Ascending aorta (tissue), 2 donors: ENCODE measurements around the gene IGSF9B. TPM values are rescaled to one million over a fixed set of nuclear protein-coding genes. Genes with fewer than 3 reads are reported as not detected.
A peak's percentile ranks its signal among the peaks of the same experiment; 100 is the strongest.

ENCODE experiments used
- DNase-seq, 2 donors: peaks; one replicate each; pipeline ENCODE4 v3.0.0-alpha.2; 2019; ENCODE audit warnings: low spot score in 2 of 2
- H3K27ac ChIP-seq, 2 donors: fragments of 200-600 bp; sonication (generic); one replicate each; pipeline ENCODE4 v1.5.1; 2016 to 2017; ENCODE audit warnings: mild to moderate bottlenecking in 1 of 2
- H3K27me3 ChIP-seq: fragments of 200-600 bp; sonication (generic); one replicate; pipeline ENCODE4 v1.5.1; 2017
- H3K36me3 ChIP-seq, 2 donors: fragments of 200-600 bp; sonication (generic); one replicate each; pipeline ENCODE4 v1.5.1; 2016
- H3K4me1 ChIP-seq, 2 donors: fragments of 200-600 bp; sonication (generic); one replicate each; pipeline ENCODE4 v1.5.1; 2016 to 2017; ENCODE audit warnings: mild to moderate bottlenecking in 1 of 2
- H3K4me3 ChIP-seq, 2 donors: fragments of 200-600 bp; sonication (generic); one replicate each; pipeline ENCODE4 v1.5.1; 2016 to 2017; ENCODE audit warnings: mild to moderate bottlenecking in 1 of 2
- H3K9me3 ChIP-seq, 2 donors: fragments of 200-600 bp; sonication (generic); one replicate each; pipeline ENCODE4 v1.5.1; 2016
- CTCF ChIP-seq, 3 experiments: fragments of 200-600 bp in 2 of 3; fragments of 450-650 bp in 1 of 3; sonication (generic) in 2 of 3; IDR thresholded peaks; one replicate each; pipeline ENCODE4 v1.5.1; 2016 to 2019; ENCODE audit warnings: antibody characterized with exemption in 3 of 3, mild to moderate bottlenecking in 1 of 3, moderate library complexity in 1 of 3
- intact Hi-C: fragments of 100-400 bp; cut with DNase I; formaldehyde crosslinking; loops from one replicate; pipeline ENCODE4 v1.15.1; 2023
- total RNA-seq: library from RNA; depleted of rRNA; stranded (reverse); fragments of >200 nt; gene quantifications from one replicate; pipeline ENCODE4 v1.1.0, GENCODE V29; 2016

IGSF9B gene
- total RNA-seq, 1 donor from 2014 or later: 162 TPM

- intact Hi-C loops: no loop called here
- no peaks in the 10 kb centered on the region for H3K4me1 ChIP-seq
- no peak for DNase-seq
These were observed 21.9 kb downstream of the IGSF9B start for GRCh38 chr11:133934599-133935550.

GRCh38 chr11:133934096-133934495, 22.7 kb downstream of the IGSF9B start:
- no peaks in the 10 kb centered on the region for H3K4me1 ChIP-seq
- H3K9me3 ChIP-seq: no peaks in the 10 kb centered on the region
- DNase-seq: no peak
- no peak overlapping the region for H3K27ac ChIP-seq
- peaks cover 59 to 66% of the 10 kb centered on the region in 2 donors for H3K36me3 ChIP-seq
- TF ChIP-seq CTCF (IDR thresholded peaks at IDR 0.05): no peak
- intact Hi-C loops: no loop called here
- no peak overlapping the region for H3K4me3 ChIP-seq
- no peaks in the 10 kb centered on the region for H3K27me3 ChIP-seq

More at GRCh38 chr11:133934599-133935550, 21.9 kb downstream of the IGSF9B start:
- H3K4me3 ChIP-seq: no peak overlapping the region
- no peak overlapping the region for H3K27ac ChIP-seq
- TF ChIP-seq CTCF (IDR thresholded peaks at IDR 0.05): no peak
- H3K27me3 ChIP-seq: no peaks in the 10 kb centered on the region
- peaks cover 63 to 69% of the 10 kb centered on the region in 2 donors for H3K36me3 ChIP-seq
- no peaks in the 10 kb centered on the region for H3K9me3 ChIP-seq

- intact Hi-C loops: no loop called here
- H3K36me3 ChIP-seq: peaks cover 40 to 48% of the 10 kb centered on the region in 2 donors
These were observed 25.2 kb downstream of the IGSF9B start for GRCh38 chr11:133931449-133932060.

GRCh38 chr11:133930767-133931448, 25.9 kb downstream of the IGSF9B start:
- intact Hi-C loops: no loop called here
- H3K36me3 ChIP-seq: peaks cover 40 to 49% of the 10 kb centered on the region in 2 donors
- H3K9me3 ChIP-seq: no peaks in the 10 kb centered on the region
- no peak overlapping the region for H3K4me3 ChIP-seq
- DNase-seq: no peak
- no peaks in the 10 kb centered on the region for H3K27me3 ChIP-seq
- H3K27ac ChIP-seq: no peak overlapping the region
- no peaks in the 10 kb centered on the region for H3K4me1 ChIP-seq
- peak; percentile 33 to 39 (median 34) for TF ChIP-seq CTCF (IDR thresholded peaks at IDR 0.05)

More at GRCh38 chr11:133931449-133932060, 25.2 kb downstream of the IGSF9B start:
- Histone ChIP-seq H3K4me1 (no peaks in the 10 kb centered on the region), H3K27me3 (no peaks in the 10 kb centered on the region), H3K27ac (no peak overlapping the region), H3K4me3 (no peak overlapping the region), H3K9me3 (no peaks in the 10 kb centered on the region)
- DNase-seq: no peak
- TF ChIP-seq CTCF (IDR thresholded peaks at IDR 0.05): no peak

GRCh38 chr11:133930053-133930766, 26.6 kb downstream of the IGSF9B start:
- DNase-seq: no peak
- intact Hi-C loops: no loop called here
- Histone ChIP-seq H3K27ac (no peak overlapping the region), H3K36me3 (peaks cover 42 to 49% of the 10 kb centered on the region in 2 donors), H3K4me1 (no peaks in the 10 kb centered on the region), H3K9me3 (no peaks in the 10 kb centered on the region), H3K27me3 (no peaks in the 10 kb centered on the region), H3K4me3 (no peak overlapping the region)
- no peak for TF ChIP-seq CTCF (IDR thresholded peaks at IDR 0.05)
